GM19328 (cell line): ENCODE measurements around the gene UBR3.
A peak's percentile ranks its signal among the peaks of the same experiment; 100 is the strongest.
"Not testable (repeated sequence)": the region's sequence is repeated elsewhere in the genome, so short reads cannot be mapped to it uniquely, and the experiment has no call there.

Source experiments
- ATAC-seq: cut with Tn5 transposase; IDR thresholded peaks from one replicate; pipeline ENCODE4 v1.9.1; 2021; ENCODE audit warnings: mild to moderate bottlenecking, moderate library complexity; ENCODE audit not compliant: unreplicated experiment

The UBR3 gene

GRCh38 chr2:169822036-169822435 lies 5.2 kb upstream of the UBR3 start:
- ATAC-seq, result no peak

DNA sequence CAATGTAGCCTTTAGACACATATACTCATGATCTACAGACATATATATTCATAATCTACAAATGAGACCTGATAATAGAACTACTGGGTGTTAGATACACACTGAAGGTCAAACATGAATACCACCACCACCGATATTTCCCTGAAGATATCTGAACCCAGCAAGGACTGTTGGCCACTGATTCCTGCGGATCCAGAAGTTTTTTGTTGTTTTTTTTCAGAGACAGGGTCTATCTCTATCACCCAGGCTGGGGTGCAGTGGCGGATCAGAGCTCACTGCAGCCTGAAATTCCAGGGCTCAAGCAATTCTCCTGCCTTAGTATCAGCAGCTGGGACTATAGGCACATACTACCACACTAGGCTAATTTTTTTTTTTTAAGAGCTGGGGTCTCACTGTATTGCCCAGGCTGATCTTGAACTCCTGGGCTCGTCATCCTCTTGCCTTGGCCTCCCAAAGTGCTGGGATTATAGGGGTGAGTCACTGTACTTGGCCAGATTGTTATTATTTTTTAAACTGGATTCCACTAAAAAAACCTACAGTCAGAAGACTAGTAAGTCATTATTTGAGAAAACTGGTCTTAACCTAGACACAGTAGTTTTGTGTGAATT lies 4.4 kb upstream of the UBR3 start:
- ATAC-seq, result no peak

DNA sequence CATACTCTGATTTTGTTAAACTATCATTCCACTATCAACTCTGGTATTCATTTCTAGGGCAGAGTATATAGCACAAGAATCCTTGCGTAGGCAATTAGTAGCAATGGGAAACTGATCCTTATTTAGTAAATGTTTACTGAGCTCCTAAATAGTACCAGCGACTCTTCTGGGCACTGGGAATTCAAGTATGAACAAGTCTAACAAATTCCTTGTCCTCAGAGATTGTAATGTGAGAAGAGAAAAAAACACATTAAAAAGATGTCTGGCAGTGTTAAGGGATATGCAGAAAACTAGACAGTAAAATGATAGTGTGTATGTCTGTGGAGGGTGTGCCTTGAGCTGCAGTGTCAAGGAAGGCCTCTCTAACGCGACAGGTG lies 3.3 kb upstream of the UBR3 start:
- no peak for ATAC-seq

DNA sequence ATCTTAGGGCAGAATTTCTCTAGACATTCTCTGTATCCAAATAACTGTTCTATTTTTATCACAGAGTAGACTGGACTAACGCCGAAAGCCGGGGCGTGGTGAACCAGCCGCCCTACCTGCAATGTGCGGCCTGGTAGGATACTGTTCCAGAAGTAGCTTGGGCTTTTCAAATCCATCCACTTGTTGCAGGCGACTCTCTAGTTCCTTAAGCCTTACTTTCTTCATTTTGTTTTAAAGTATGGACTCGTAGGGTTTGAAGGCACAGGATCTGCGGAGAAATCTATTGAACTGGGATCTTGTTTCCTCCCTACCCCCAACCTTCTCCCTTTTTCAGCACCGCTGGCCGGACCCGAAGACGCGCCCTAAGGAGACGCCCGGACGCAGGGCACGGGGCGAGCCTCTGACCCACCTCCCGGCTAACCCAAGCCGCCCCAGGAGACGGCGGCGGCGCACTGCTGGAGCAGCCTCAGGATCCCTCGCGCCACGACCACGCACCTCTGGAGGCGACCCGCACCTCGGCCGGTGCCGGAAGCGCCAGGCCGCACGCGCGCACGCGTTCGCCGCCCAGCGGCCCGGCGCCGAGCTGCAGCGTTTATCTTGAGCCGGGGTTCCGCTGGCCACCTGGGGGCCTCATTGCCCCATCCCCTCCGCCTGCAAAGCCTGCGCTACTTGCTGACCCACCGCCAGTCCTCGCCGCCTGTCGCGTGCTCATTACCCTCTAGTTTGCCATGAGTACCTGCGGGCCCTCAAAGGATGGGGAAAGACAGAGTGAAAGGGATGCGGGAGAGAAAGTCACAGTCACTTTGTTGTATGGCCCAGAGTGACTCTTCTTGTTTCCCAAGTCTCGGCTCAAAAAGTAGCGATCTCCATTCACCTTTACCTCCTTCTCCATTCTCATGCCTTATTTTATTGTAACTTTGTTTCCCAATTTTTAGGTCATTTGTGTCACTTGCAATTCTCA lies 2.6 kb upstream of the UBR3 start, which contains the start of gene METTL5:
METTL5 (minus strand) TSS at position 533 of the 961 bp plus-strand sequence; CDS start at position 225, 308 bp downstream.
- peak; percentile 50 for ATAC-seq

- ATAC-seq, result peak; percentile 33
Observed at GRCh38 chr2:169828141-169828811, 1.0 kb downstream of the UBR3 start.

DNA sequence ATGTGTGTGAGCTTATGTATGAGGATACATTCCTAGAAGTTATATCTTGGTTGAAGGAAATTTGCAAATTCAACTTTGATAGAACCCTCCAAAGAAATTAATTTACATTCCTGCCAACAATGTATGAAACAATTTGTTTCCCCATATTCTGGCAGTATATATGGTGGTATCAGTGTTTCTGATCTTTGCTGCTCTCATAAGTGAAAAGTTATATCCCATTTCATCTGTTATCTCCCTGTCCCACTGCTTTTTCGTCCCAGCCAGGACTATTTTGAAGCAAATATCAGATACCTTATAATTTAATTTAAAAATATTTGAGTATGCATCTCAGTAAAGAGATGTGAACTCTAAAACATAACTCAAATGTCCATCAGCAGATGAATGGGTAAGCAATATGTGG lies 7.1 kb downstream of the UBR3 start:
- no peak for ATAC-seq

GRCh38 chr2:169838743-169839489 lies 11.7 kb downstream of the UBR3 start:
- no peak for ATAC-seq

DNA sequence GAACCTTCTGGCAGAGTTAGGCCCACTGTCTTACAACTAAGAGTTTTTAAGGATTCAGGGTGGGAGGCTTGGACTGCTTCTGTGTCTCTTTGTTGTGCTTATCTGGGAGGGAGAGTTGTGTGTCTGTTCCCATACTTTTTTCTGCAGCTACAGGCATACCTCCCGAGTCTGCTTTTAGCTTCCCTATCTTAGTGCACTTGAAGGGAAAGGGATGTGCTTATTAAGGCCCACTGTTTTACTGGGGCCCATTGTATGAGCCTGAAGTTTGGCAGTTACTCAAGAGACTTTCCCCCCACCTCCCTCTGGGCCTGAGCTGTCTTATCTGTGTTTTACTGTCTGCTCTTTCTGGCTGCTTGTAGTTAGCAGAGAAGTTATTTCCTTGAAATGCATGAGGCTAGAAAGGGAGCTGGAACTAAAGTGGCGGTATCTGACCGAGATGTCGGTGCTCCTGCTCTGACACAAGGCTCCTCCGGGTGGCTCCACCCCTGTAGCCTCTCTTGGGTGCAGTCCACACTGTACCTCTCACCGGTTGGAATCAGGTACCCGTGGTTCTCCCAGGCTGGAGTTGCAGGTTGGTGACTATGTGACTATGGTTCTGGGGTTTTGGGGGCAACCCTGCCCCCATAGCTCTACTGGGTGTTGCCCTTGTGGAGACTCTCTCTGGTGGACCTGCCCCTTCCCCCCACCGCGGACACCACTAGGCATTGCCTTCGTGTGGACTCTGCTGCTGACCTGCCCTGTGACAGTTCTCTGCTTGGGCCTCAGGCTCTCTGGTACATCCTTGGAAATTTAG lies 12.9 kb downstream of the UBR3 start:
- no peak for ATAC-seq

GRCh38 chr2:169840747-169841142 lies 13.5 kb downstream of the UBR3 start:
- ATAC-seq, result no peak

DNA sequence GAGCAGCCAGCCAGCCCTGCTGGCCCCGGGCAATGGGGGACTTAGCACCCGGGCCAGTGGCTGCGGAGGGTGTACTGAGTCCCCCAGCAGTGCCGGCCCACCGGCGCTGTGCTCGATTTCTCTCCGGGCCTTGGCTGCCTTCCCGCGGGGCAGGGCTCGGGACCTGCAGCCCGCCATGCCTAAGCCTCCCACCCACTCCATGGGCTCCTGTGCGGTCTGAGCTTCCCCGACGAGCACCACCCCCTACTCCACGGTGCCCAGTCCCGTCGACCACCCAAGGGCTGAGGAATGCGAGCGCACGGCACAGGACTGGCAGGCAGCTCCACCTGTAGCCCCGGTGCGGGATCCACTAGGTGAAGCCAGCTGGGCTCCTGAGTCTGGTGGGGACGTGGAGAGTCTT lies 14.4 kb downstream of the UBR3 start:
- not testable (repeated sequence) for ATAC-seq

GRCh38 chr2:169845016-169845415 lies 17.8 kb downstream of the UBR3 start:
- no peak for ATAC-seq

GRCh38 chr2:169848959-169849693 lies 21.9 kb downstream of the UBR3 start:
- not testable (repeated sequence) for ATAC-seq

DNA sequence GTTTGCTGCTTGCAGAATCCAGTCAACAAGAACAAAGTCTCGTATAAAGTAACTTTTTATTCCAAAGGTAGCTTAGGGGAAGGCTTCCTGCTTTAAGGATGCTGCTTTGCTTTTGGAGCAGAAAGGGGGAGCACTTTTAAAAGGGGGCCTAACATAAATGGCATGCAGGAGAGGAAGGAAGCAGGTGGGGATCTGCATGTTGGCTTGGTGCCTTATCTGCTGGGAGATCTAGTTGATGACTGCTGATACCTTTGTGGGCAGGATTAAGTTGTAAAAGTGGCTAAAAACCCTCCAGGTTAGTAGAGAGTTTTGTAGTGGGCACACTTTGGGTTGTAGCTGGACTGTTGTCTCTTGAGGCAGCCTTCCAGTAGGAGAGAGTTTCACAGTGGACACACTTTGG lies 22.5 kb downstream of the UBR3 start:
- ATAC-seq, result no peak

DNA sequence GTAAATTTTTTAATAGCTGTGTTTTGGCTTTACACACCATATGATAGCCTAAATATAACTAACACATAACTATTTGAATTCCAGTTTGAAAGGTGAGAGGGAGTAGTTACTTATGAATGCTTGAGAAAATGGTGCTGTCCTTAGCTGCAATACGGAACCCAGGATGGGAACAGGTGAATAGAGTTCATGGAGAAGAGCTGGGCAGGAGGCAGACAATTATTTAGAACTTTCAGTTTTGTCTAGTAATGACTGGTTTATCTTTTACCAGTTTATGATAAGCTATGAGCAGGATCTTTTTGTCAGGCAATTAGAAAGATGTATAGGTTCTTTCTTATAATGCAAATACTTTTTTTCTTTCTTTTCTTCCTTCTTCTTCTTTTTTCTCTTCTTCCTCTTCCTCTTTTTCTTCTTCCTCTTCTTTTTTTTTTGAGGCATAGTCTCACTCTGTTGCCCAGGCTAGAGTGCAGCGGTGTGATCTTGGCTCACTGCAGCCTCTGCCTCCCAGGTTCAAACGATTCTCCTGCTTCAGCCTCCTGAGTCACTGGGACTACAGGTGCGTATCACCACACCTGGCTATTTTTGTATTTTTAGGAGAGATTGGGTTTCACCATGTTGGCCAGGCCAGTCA lies 25.9 kb downstream of the UBR3 start:
- no peak for ATAC-seq

- ATAC-seq, result not testable (repeated sequence)
Observed at GRCh38 chr2:169855281-169856258, 28.3 kb downstream of the UBR3 start.

GRCh38 chr2:169859423-169859822 lies 32.2 kb downstream of the UBR3 start:
- no peak for ATAC-seq

- ATAC-seq, result no peak
Observed at GRCh38 chr2:169860149-169860548, 32.9 kb downstream of the UBR3 start.

DNA sequence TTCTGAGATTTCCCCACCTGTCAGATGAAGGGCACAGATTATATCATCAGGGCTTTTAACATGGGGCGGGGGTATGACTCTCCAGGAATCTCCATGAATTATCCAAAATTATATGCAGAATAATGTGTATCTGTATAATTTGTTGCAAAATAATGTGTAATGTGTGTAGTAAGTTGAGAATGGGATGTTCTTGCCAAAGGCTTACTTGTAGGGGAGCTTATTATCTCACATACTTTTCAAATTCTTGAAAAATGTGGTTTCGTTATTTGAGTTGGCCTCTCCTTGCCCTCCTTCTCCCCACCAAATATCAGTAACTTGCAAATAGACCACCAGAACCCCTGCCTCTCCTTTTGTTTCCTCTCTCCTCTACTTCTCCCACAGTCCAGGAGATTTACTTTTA lies 35.6 kb downstream of the UBR3 start:
- ATAC-seq, result no peak
